NT2/D1 (cell line): ENCODE data around the gene D2HGDH.
A peak's percentile ranks its signal among the peaks of the same experiment; 100 is the strongest.
"Not testable (repeated sequence)": the region's sequence is repeated elsewhere in the genome, so short reads cannot be mapped to it uniquely, and the experiment has no call there.

Experiments used
- DNase-seq: peaks from one replicate; pipeline ENCODE4 v3.0.0-alpha.2; 2011; ENCODE audit warnings: low read depth, low spot score
- H3K27me3 ChIP-seq: 2 replicates; pipeline ENCODE4 v1.6.0; 2011; ENCODE audit warnings: mild to moderate bottlenecking; ENCODE audit not compliant: insufficient read length, insufficient read depth
- H3K36me3 ChIP-seq: 2 replicates; pipeline ENCODE4 v1.6.1; 2011; ENCODE audit warnings: mild to moderate bottlenecking, low read length, mixed read lengths; ENCODE audit not compliant: insufficient read depth, insufficient read length
- H3K4me1 ChIP-seq: 2 replicates; pipeline ENCODE4 v1.5.1; 2011; ENCODE audit not compliant: insufficient read depth, insufficient read length
- H3K4me3 ChIP-seq: 2 replicates; pipeline ENCODE4 v1.5.1; 2011; ENCODE audit warnings: low read depth; ENCODE audit not compliant: insufficient read length
- H3K9ac ChIP-seq: 2 replicates; pipeline ENCODE4 v1.6.0; 2011; ENCODE audit warnings: low read depth; ENCODE audit not compliant: insufficient read length
- H3K9me3 ChIP-seq: 2 replicates; pipeline ENCODE4 v1.5.1; 2011; ENCODE audit warnings: mild to moderate bottlenecking, low read length; ENCODE audit not compliant: insufficient read depth
- SUZ12 ChIP-seq: IDR thresholded peaks from 2 replicates; pipeline ENCODE4 v1.6.1; 2011; ENCODE audit not compliant: insufficient read length, insufficient read depth; ENCODE audit errors: extremely low read depth
- YY1 ChIP-seq: IDR thresholded peaks from 2 replicates; pipeline ENCODE4 v1.6.1; 2011; ENCODE audit not compliant: insufficient read length, insufficient read depth
- ZNF274 ChIP-seq: IDR thresholded peaks from 2 replicates; pipeline ENCODE4 v1.6.1; 2011; ENCODE audit warnings: mild to moderate bottlenecking, low read depth, low read length

Gene D2HGDH

GRCh38 chr2:241752253-241752652 lies 17.8 kb downstream of the D2HGDH start:
- Histone ChIP-seq H3K36me3 (peaks cover 60% of the 10 kb centered on the region), H3K9ac (no peak overlapping the region), H3K4me1 (no peaks in the 10 kb centered on the region), H3K4me3 (no peak overlapping the region), H3K9me3 (no peaks in the 10 kb centered on the region), H3K27me3 (no peaks in the 10 kb centered on the region)
- TF ChIP-seq SUZ12 (no peak), YY1 (no peak), ZNF274 (no peak)
- DNase-seq, result no peak

- Histone ChIP-seq H3K36me3 (peaks cover 63% of the 10 kb centered on the region), H3K4me1 (no peaks in the 10 kb centered on the region), H3K27me3 (no peaks in the 10 kb centered on the region), H3K4me3 (no peak overlapping the region), H3K9ac (no peak overlapping the region), H3K9me3 (no peaks in the 10 kb centered on the region)
- TF ChIP-seq ZNF274 (no peak), SUZ12 (no peak), YY1 (no peak)
- DNase-seq, result no peak
Observed at GRCh38 chr2:241752689-241753276, 18.4 kb downstream of the D2HGDH start.

DNA sequence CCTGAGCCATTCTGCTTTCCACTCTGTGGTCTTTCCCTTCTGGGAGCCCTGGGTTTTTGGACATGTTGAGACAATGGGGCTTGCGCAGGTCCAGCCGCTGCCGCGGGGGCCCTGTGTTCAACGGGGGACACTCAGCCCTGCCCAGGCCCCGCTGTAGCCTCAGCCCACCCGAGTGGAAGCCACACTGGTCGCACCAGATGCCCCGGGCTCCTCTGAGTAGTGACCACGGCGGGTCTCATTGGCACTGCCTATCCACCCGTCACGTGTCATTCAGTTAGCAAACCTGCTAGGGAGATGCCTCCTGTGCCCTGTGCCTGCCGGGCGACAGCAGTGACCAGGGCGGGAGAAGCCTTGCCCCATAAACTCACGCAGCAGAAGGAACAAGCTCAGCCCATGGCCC lies 19.1 kb downstream of the D2HGDH start:
- Histone ChIP-seq H3K9ac (no peak overlapping the region), H3K27me3 (no peaks in the 10 kb centered on the region), H3K4me1 (no peaks in the 10 kb centered on the region), H3K9me3 (no peaks in the 10 kb centered on the region), H3K4me3 (no peak overlapping the region), H3K36me3 (peaks cover 66% of the 10 kb centered on the region)
- DNase-seq, result no peak
- no peak for TF ChIP-seq ZNF274
- no peak for TF ChIP-seq SUZ12
- no peak for TF ChIP-seq YY1

GRCh38 chr2:241754042-241754441 lies 19.6 kb downstream of the D2HGDH start:
- no peaks in the 10 kb centered on the region for H3K27me3 ChIP-seq

DNA sequence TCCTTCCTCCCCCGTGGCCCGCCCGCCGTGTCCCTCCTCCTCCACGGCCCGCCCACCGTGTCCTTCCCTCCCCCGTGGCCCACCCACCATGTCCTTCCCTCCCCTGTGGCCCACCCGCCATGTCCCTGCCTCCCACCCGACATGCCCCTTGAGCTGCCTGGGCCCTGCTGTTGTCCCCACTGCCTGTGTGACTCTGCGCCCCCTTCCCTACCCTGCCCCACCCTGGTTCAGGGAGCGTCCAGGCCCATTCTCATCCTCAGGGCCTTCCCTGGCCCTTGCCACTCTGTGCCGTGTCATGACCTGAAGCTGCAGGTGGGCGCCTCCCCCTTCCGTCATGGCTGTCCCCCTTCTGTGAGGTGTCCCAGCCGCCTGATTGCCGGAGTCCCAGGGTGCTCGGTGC lies 20.7 kb downstream of the D2HGDH start:
- no peak for DNase-seq
- H3K4me1 ChIP-seq, result no peaks in the 10 kb centered on the region
- no peak for TF ChIP-seq ZNF274
- no peak for TF ChIP-seq SUZ12
- no peak for TF ChIP-seq YY1
- peaks cover 5% of the 10 kb centered on the region for H3K9me3 ChIP-seq
- no peaks in the 10 kb centered on the region for H3K27me3 ChIP-seq
- no peak overlapping the region for H3K4me3 ChIP-seq
- no peak overlapping the region for H3K9ac ChIP-seq
- H3K36me3 ChIP-seq, result peaks cover 63% of the 10 kb centered on the region

More at GRCh38 chr2:241754042-241754441, 19.6 kb downstream of the D2HGDH start:
- Histone ChIP-seq H3K9me3 (no peaks in the 10 kb centered on the region), H3K4me3 (no peak overlapping the region), H3K4me1 (no peaks in the 10 kb centered on the region), H3K9ac (no peak overlapping the region), H3K36me3 (peaks cover 64% of the 10 kb centered on the region)
- TF ChIP-seq ZNF274 (no peak), SUZ12 (no peak), YY1 (no peak)
- no peak for DNase-seq

DNA sequence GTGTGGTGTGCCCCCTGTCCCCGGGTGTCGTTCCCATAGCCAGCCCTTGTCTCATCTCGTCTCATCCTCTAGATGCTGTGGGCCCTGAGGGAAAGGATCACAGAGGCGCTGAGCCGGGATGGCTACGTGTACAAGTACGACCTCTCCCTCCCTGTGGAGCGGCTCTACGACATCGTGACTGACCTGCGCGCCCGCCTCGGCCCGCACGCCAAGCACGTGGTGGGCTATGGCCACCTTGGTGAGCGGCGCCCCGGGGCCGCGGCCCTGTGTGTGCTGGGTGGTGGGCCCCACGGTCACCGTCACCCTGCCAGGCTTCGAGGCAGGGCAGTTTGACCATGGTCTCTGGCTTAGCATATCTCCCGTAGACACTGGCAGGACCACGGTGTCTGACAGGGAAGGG lies 21.3 kb downstream of the D2HGDH start:
- no peaks in the 10 kb centered on the region for H3K4me1 ChIP-seq
- peak overlapping the region; percentile 21 for H3K9ac ChIP-seq
- H3K27me3 ChIP-seq, result no peaks in the 10 kb centered on the region
- H3K36me3 ChIP-seq, result peaks cover 69% of the 10 kb centered on the region
- H3K9me3 ChIP-seq, result peaks cover 10% of the 10 kb centered on the region
- DNase-seq, result no peak
- no peak for TF ChIP-seq YY1
- no peak for TF ChIP-seq SUZ12
- no peak for TF ChIP-seq ZNF274
- H3K4me3 ChIP-seq, result no peak overlapping the region

- no peak overlapping the region for H3K9ac ChIP-seq
- no peak for TF ChIP-seq YY1
- TF ChIP-seq ZNF274, result no peak
- no peak for TF ChIP-seq SUZ12
- peaks cover 10% of the 10 kb centered on the region for H3K9me3 ChIP-seq
- no peaks in the 10 kb centered on the region for H3K27me3 ChIP-seq
- peaks cover 2% of the 10 kb centered on the region for H3K4me1 ChIP-seq
- no peak overlapping the region for H3K4me3 ChIP-seq
- peaks cover 47% of the 10 kb centered on the region for H3K36me3 ChIP-seq
- no peak for DNase-seq
Observed at GRCh38 chr2:241759067-241759807, 24.8 kb downstream of the D2HGDH start.

GRCh38 chr2:241759893-241760292 lies 25.5 kb downstream of the D2HGDH start:
- H3K4me1 ChIP-seq, H3K27me3 ChIP-seq, H3K9ac ChIP-seq, H3K4me3 ChIP-seq, DNase-seq, H3K9me3 ChIP-seq: not testable (repeated sequence)
- peaks cover 43% of the 10 kb centered on the region for H3K36me3 ChIP-seq
